Measurements from ENCODE around the gene CERT1.

CERT1 gene

DNA sequence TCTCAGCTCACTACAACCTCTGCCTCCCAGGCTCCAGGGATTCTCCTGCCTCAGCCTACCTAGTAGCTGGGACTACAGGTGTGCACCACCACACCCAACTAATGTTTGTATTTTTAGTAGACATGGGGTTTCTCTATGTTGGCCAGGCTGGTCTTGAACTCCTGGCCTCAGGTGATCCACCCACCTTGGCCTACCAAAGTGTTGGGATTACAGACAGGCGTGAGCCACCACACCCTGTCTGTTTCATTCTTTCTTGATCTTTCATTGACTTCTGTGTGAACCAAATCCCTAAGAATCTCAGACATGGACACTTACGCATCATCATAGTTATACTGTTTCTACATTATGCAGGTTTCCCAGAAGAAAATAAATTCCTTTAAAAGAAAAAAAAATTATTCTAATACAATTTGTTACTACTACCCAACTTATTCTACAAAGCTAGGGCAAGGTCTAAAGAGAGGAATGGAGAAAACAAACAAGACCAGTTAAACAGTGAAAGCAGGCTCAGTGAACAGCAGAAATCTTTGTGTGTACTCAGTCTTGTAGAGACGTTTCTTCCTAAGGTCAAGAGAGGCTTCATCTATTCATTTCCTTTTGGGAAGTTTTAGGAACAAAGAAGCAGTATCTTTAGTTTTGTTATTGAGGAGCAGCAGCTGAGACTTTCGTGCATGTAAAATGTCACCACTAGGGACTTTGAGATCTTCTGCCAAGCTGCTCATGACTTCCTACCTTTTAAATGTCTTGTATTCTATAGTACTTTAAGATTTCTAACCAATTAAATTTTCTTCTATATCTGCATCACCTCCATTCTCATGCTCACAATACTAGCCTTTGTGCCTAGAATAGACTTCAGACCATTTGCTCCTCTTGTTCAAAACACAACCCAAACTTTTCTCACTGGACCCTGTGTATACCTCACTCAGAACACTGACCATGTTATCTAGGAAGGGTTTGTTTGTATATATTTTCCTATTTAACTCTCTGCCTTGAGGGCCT, 180.0 kb downstream of the CERT1 start:
- TF ChIP-seq, protein P1, sequence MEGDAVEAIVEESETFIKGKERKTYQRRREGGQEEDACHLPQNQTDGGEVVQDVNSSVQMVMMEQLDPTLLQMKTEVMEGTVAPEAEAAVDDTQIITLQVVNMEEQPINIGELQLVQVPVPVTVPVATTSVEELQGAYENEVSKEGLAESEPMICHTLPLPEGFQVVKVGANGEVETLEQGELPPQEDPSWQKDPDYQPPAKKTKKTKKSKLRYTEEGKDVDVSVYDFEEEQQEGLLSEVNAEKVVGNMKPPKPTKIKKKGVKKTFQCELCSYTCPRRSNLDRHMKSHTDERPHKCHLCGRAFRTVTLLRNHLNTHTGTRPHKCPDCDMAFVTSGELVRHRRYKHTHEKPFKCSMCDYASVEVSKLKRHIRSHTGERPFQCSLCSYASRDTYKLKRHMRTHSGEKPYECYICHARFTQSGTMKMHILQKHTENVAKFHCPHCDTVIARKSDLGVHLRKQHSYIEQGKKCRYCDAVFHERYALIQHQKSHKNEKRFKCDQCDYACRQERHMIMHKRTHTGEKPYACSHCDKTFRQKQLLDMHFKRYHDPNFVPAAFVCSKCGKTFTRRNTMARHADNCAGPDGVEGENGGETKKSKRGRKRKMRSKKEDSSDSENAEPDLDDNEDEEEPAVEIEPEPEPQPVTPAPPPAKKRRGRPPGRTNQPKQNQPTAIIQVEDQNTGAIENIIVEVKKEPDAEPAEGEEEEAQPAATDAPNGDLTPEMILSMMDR (conservative IDR thresholded peaks at IDR 0.05) = peak; percentile 17; the same call in 1 of the 2 replicates
- H3K27ac ChIP-seq = no peak overlapping the region

DNA sequence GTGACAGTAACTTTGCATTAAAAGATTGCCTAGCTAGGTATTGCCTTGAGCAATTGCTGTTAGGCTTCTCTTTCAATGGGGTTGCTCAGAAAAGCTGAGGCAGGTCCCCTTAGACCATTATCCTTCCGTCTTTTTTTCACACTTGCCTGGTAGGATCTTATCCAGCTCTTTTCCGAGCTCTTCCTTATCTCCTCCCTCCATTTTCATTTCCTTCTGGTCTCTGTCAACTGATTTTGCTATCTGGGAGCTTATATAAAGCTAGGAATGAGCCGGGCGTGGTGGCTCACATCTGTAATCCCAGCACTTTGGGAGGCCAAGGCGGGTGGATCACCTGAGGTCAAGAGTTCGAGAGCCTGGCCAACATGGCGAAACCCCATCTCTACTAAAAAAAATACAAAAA, 181.0 kb downstream of the CERT1 start:
- H3K27ac ChIP-seq = no peak overlapping the region
- TF ChIP-seq, protein P1 (conservative IDR thresholded peaks at IDR 0.05) = no peak

All from VCaP (cell line).